Measurements from ENCODE around the gene ATP8A1.
"Not testable (repeated sequence)": the region's sequence is repeated elsewhere in the genome, so short reads cannot be mapped to it uniquely, and the experiment has no call there.

ATP8A1 gene

DNA sequence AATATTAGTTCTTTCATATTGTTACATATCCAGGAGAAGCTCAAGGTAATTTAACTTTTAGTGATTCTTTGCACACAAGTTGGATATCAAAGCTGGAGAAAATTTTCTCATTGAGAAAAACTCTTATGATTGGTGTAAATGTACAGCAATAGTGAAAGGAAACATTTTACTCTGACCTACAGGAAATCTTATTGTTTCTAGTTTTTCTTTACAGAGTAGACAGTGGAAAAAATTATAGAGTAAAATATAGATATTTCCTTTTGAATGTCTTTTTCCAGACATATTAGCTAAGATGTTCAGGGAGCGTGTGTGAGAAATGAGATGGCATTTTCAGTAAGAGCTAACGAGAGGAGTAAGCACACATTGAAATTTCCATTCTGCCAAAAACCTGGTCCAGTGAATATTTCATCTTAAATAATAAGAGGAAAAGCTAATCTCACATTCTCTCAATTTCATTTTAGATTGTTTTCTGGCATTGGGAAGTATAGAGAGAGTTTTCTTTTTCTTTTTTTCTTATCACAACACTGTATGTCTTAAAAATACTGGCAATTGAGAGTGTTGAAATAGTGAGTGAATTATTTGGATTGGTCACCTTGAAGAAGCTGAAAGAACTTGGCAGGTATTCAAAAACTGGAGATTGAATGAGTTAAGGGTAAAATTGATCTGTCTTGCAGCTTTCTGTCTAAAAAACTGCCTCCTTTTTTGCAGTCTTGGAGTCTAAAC lies 15.6 kb upstream of the ATP8A1 start:
- H3K9me3 ChIP-seq (ENCODE audit: control insufficient read depth in 1 of 2, low read length in 2 of 2) = no peaks in the 10 kb centered on the region
- no peak overlapping the region for H3K4me3 ChIP-seq (ENCODE audit: low read depth in 1 of 2, low read length in 2 of 2)
- no peaks in the 10 kb centered on the region for H3K4me1 ChIP-seq (ENCODE audit: control insufficient read depth in 1 of 2, insufficient read depth in 2 of 2, low read length in 2 of 2)
- no peaks in the 10 kb centered on the region for H3K36me3 ChIP-seq (ENCODE audit: control insufficient read depth in 1 of 2, insufficient read depth in 2 of 2, low read length in 2 of 2)
- peaks cover 0 to 4% of the 10 kb centered on the region in 2 donors for H3K27me3 ChIP-seq (ENCODE audit: control insufficient read depth in 1 of 2, insufficient read depth in 2 of 2, low read length in 2 of 2)
- H3K9ac ChIP-seq (ENCODE audit: low read depth in 1 of 2, low read length in 2 of 2) = no peak overlapping the region
- H3K27ac ChIP-seq (ENCODE audit: low read depth, low read length) = no peak overlapping the region

DNA sequence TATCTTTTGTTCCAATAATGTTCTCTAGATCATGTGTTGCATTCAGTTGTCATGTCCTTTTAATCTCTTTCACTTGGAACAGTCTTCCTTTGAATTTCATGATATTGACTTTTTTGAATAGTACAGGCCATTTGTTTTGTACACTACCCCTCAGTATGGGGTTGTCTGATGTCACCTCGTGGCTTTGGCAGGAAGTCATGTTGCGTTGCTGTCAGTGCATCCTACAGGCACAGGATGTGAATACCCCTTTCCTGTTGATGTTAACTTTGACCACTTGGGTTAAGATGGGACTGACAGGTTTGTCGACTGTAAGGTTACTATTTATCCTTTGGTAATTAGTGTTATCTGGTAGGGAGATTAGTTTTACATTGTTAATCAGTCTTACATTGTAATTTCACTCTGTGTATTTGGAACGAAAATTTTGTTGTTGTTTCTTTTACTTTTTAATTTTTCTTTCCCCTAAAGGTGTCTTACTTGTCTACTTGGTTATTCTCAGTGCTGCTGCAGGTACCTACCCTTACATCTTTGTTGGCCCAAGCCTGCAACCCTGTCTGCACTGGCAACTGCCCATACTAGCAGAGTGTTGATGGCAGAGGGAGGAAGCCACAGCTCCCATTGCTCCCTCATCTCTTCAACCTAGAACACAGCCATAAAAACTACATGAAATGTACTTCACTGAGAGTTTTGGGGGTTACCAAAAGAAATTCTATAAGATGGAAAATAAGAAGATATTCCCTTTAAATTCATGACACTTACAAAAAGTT lies 14.7 kb upstream of the ATP8A1 start:
- Histone ChIP-seq H3K4me3 (ENCODE audit: low read depth in 1 of 2, low read length in 2 of 2) (no peak overlapping the region), H3K4me1 (ENCODE audit: control insufficient read depth in 1 of 2, insufficient read depth in 2 of 2, low read length in 2 of 2) (no peaks in the 10 kb centered on the region)

GRCh38 chr4:42658261-42658660 lies 1.4 kb upstream of the ATP8A1 start:
- Histone ChIP-seq H3K9me3 (ENCODE audit: control insufficient read depth in 1 of 2, low read length in 2 of 2) (no peaks in the 10 kb centered on the region), H3K9ac (ENCODE audit: low read depth in 1 of 2, low read length in 2 of 2) (peak overlapping the region in 1 of 2 donors; percentile 99), H3K4me3 (ENCODE audit: low read depth in 1 of 2, low read length in 2 of 2) (peak overlapping the region; percentile 94 to 97), H3K36me3 (ENCODE audit: control insufficient read depth in 1 of 2, insufficient read depth in 2 of 2, low read length in 2 of 2) (no peaks in the 10 kb centered on the region), H3K27ac (ENCODE audit: low read depth, low read length) (no peak overlapping the region), H3K4me1 (ENCODE audit: control insufficient read depth in 1 of 2, insufficient read depth in 2 of 2, low read length in 2 of 2) (peaks cover 31% of the 10 kb centered on the region in 2 donors), H3K27me3 (ENCODE audit: control insufficient read depth in 1 of 2, insufficient read depth in 2 of 2, low read length in 2 of 2) (no peaks in the 10 kb centered on the region)

More for the DNA sequence above, 14.7 kb upstream of the ATP8A1 start:
- Histone ChIP-seq H3K36me3 (ENCODE audit: control insufficient read depth in 1 of 2, insufficient read depth in 2 of 2, low read length in 2 of 2) (no peaks in the 10 kb centered on the region), H3K27ac (ENCODE audit: low read depth, low read length) (no peak overlapping the region), H3K9me3 (ENCODE audit: control insufficient read depth in 1 of 2, low read length in 2 of 2) (no peaks in the 10 kb centered on the region), H3K9ac (ENCODE audit: low read depth in 1 of 2, low read length in 2 of 2) (no peak overlapping the region), H3K27me3 (ENCODE audit: control insufficient read depth in 1 of 2, insufficient read depth in 2 of 2, low read length in 2 of 2) (peaks cover 0 to 4% of the 10 kb centered on the region in 2 donors)

DNA sequence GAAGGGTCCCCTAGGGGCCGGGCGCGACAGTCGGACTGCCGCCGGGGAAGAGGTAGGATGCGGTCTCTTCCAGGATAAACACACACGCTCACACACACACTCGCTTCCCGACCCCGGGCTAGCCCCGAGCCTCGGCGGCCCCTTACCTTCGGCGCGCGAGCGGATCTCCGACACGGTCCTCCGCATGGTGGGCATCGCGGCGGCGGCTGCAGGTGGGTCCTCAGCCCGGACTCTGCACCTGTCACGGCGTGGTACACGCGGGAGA lies 294 bp downstream of the ATP8A1 start:
- H3K27ac ChIP-seq (ENCODE audit: low read depth, low read length) = peak overlapping the region; percentile 59
- peak overlapping the region; percentile 83 to 94 for H3K4me3 ChIP-seq (ENCODE audit: low read depth in 1 of 2, low read length in 2 of 2)
- H3K4me1 ChIP-seq (ENCODE audit: control insufficient read depth in 1 of 2, insufficient read depth in 2 of 2, low read length in 2 of 2) = peaks cover 31% of the 10 kb centered on the region in 2 donors
- H3K27me3 ChIP-seq (ENCODE audit: control insufficient read depth in 1 of 2, insufficient read depth in 2 of 2, low read length in 2 of 2) = no peaks in the 10 kb centered on the region
- no peaks in the 10 kb centered on the region for H3K36me3 ChIP-seq (ENCODE audit: control insufficient read depth in 1 of 2, insufficient read depth in 2 of 2, low read length in 2 of 2)
- peak overlapping the region; percentile 74 to 75 for H3K9ac ChIP-seq (ENCODE audit: low read depth in 1 of 2, low read length in 2 of 2)
- no peaks in the 10 kb centered on the region for H3K9me3 ChIP-seq (ENCODE audit: control insufficient read depth in 1 of 2, low read length in 2 of 2)

GRCh38 chr4:42655921-42656678 lies 805 bp downstream of the ATP8A1 start:
- H3K27ac ChIP-seq (ENCODE audit: low read depth, low read length) = peak overlapping the region; percentile 59
- peak overlapping the region; percentile 74 to 75 for H3K9ac ChIP-seq (ENCODE audit: low read depth in 1 of 2, low read length in 2 of 2)
- H3K27me3 ChIP-seq (ENCODE audit: control insufficient read depth in 1 of 2, insufficient read depth in 2 of 2, low read length in 2 of 2) = no peaks in the 10 kb centered on the region
- no peaks in the 10 kb centered on the region for H3K36me3 ChIP-seq (ENCODE audit: control insufficient read depth in 1 of 2, insufficient read depth in 2 of 2, low read length in 2 of 2)
- H3K9me3 ChIP-seq (ENCODE audit: control insufficient read depth in 1 of 2, low read length in 2 of 2) = no peaks in the 10 kb centered on the region
- peaks cover 31% of the 10 kb centered on the region in 2 donors for H3K4me1 ChIP-seq (ENCODE audit: control insufficient read depth in 1 of 2, insufficient read depth in 2 of 2, low read length in 2 of 2)
- peak overlapping the region; percentile 83 to 94 for H3K4me3 ChIP-seq (ENCODE audit: low read depth in 1 of 2, low read length in 2 of 2)

DNA sequence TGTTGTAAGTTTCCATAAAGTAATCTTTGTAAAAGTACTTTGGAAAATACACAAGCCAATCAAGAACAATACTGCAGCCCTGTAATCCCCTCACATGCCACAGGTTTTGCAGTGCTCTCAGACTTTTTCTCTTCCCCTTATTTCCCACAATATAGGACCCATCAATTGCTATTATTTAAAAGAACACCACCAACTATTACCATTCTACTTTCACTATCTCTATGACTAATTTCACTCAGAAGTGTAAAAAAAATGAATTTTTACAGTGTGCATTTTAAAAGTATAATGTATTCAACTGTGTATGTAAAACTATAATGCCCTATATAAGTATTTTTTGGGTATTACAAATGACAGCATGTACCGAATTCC lies 1.7 kb downstream of the ATP8A1 start:
- peak overlapping the region; percentile 83 to 94 for H3K4me3 ChIP-seq (ENCODE audit: low read depth in 1 of 2, low read length in 2 of 2)
- peak overlapping the region; percentile 74 to 75 for H3K9ac ChIP-seq (ENCODE audit: low read depth in 1 of 2, low read length in 2 of 2)
- peaks cover 31% of the 10 kb centered on the region in 2 donors for H3K4me1 ChIP-seq (ENCODE audit: control insufficient read depth in 1 of 2, insufficient read depth in 2 of 2, low read length in 2 of 2)
- H3K27me3 ChIP-seq (ENCODE audit: control insufficient read depth in 1 of 2, insufficient read depth in 2 of 2, low read length in 2 of 2) = no peaks in the 10 kb centered on the region
- H3K36me3 ChIP-seq (ENCODE audit: control insufficient read depth in 1 of 2, insufficient read depth in 2 of 2, low read length in 2 of 2) = no peaks in the 10 kb centered on the region
- no peak overlapping the region for H3K27ac ChIP-seq (ENCODE audit: low read depth, low read length)
- H3K9me3 ChIP-seq (ENCODE audit: control insufficient read depth in 1 of 2, low read length in 2 of 2) = no peaks in the 10 kb centered on the region

- Histone ChIP-seq H3K27me3 (ENCODE audit: control insufficient read depth in 1 of 2, insufficient read depth in 2 of 2, low read length in 2 of 2) (no peaks in the 10 kb centered on the region), H3K4me3 (ENCODE audit: low read depth in 1 of 2, low read length in 2 of 2) (peak overlapping the region; percentile 83 to 94), H3K9ac (ENCODE audit: low read depth in 1 of 2, low read length in 2 of 2) (peak overlapping the region in 1 of 2 donors; percentile 20)
These were observed 2.2 kb downstream of the ATP8A1 start for GRCh38 chr4:42654631-42655268.

DNA sequence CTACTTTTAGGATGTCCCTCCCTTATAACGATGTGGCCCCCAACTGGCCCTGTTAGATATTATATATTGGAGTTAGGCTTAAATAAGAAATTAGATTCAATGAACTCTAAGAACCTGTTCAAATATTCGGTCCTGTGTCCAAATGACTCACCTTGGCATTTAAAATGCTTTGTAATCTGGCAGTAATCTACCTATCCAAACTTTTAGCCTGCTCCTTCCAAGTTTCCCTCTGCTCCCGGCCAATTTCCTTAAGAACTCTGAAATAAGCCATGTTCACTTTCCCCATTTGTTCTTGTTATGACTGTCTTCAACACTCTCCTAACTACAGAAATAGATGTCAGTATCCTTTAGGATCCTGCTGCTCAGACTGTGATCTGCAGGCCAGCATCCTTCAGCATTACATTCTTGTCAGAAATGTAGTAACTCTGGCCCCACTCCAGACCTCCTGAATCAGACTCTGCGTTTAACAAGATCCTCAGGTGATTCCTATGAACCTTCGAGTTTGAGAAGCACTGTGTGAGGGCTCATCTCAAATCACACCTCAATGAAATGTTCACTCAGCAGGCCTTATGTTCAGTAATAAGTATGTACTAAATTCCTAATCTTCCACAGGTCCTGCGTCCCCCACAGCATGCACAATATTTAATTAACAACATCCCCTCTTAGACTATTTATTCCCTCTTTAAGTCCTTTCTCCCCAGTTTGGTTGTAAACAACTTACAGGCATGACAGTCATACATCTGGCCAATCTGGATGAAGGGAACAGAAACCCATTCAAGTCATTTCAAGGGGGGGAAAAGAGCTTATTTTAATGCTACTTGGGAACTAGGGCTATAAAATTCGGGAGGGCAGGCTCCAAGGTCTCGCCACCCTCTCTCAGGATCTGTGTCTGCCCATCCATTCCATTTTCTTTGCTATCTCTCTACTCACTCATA lies 3.0 kb downstream of the ATP8A1 start:
- no peaks in the 10 kb centered on the region for H3K9me3 ChIP-seq (ENCODE audit: control insufficient read depth in 1 of 2, low read length in 2 of 2)
- no peak overlapping the region for H3K9ac ChIP-seq (ENCODE audit: low read depth in 1 of 2, low read length in 2 of 2)
- no peaks in the 10 kb centered on the region for H3K27me3 ChIP-seq (ENCODE audit: control insufficient read depth in 1 of 2, insufficient read depth in 2 of 2, low read length in 2 of 2)
- peaks cover 31% of the 10 kb centered on the region in 2 donors for H3K4me1 ChIP-seq (ENCODE audit: control insufficient read depth in 1 of 2, insufficient read depth in 2 of 2, low read length in 2 of 2)
- peak overlapping the region in 1 of 2 donors; percentile 83 for H3K4me3 ChIP-seq (ENCODE audit: low read depth in 1 of 2, low read length in 2 of 2)
- H3K27ac ChIP-seq (ENCODE audit: low read depth, low read length) = no peak overlapping the region
- no peaks in the 10 kb centered on the region for H3K36me3 ChIP-seq (ENCODE audit: control insufficient read depth in 1 of 2, insufficient read depth in 2 of 2, low read length in 2 of 2)

More at GRCh38 chr4:42654631-42655268, 2.2 kb downstream of the ATP8A1 start:
- Histone ChIP-seq H3K9me3 (ENCODE audit: control insufficient read depth in 1 of 2, low read length in 2 of 2) (no peaks in the 10 kb centered on the region), H3K4me1 (ENCODE audit: control insufficient read depth in 1 of 2, insufficient read depth in 2 of 2, low read length in 2 of 2) (peaks cover 31% of the 10 kb centered on the region in 2 donors), H3K27ac (ENCODE audit: low read depth, low read length) (no peak overlapping the region), H3K36me3 (ENCODE audit: control insufficient read depth in 1 of 2, insufficient read depth in 2 of 2, low read length in 2 of 2) (no peaks in the 10 kb centered on the region)

DNA sequence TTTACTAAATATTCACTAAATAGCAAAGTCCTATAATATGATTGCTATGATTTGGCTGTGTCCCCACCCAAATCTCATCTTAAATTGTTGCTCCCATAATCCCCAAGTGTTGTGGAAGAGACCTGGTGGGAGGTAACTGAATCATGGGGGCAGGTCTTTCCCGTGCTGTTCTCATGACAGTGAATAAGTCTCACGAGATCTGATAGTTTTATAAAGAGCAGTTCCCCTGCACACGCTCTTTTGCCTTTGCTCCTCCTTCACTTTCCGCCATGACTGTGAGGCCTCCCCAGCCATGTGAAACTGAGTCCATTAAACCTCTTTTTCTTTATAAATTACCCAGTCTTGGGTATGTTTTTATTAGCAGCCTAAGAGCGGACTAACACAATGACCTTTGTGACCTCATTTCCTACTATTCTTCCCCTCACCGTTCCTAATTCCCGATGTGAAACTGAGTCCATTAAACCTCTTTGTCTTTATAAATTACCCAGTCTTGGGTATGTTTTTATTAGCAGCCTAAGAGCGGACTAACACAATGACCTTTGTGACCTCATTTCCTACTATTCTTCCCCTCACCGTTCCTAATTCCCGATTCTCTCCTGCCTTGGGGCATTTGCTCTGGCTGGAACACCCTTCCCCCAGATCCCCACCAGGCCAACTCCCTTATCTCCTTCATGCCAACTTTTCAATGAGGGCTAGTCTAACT lies 4.2 kb downstream of the ATP8A1 start:
- H3K27me3 ChIP-seq (ENCODE audit: control insufficient read depth in 1 of 2, insufficient read depth in 2 of 2, low read length in 2 of 2); H3K36me3 ChIP-seq (ENCODE audit: control insufficient read depth in 1 of 2, insufficient read depth in 2 of 2, low read length in 2 of 2); H3K9ac ChIP-seq (ENCODE audit: low read depth in 1 of 2, low read length in 2 of 2); H3K4me3 ChIP-seq (ENCODE audit: low read depth in 1 of 2, low read length in 2 of 2); H3K27ac ChIP-seq (ENCODE audit: low read depth, low read length); H3K9me3 ChIP-seq (ENCODE audit: control insufficient read depth in 1 of 2, low read length in 2 of 2): not testable (repeated sequence)
- peaks cover 24% of the 10 kb centered on the region in 2 donors for H3K4me1 ChIP-seq (ENCODE audit: control insufficient read depth in 1 of 2, insufficient read depth in 2 of 2, low read length in 2 of 2)

Data from duodenal mucosa (tissue), 2 donors.